Measurements from ENCODE around the gene FOXN1. TPM values are rescaled to one million over a fixed set of nuclear protein-coding genes. Genes with fewer than 3 reads are reported as not detected.

The FOXN1 gene
- total and polyA plus RNA-seq, 2 of the 4 experiments (the other 2 are of a cell fraction) = not detected

DNA sequence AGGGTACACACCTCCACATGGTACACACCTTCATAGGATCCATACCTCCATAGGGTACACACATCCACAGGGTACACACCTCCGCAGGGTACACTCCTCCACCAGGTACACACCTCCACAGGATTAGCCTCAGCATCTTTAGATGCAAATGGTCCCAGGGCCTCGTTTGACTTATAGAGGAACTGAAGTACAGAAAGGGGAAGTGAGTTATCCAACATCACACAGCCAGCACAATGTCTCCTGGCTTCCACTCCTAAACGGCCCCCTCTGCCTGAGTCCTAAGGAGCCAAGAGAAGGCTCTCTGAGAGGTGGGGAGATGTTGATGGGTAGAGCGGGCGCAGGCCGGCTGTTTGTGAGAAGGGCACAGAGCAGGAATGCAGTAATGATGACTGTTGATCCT lies 12.0 kb downstream of the FOXN1 start:
- Histone ChIP-seq H3K9ac (ENCODE audit: low read depth, low read length) (no peak overlapping the region), H3K23ac (ENCODE audit: low read depth, low read length) (no peak overlapping the region), H2BK15ac (ENCODE audit: low read depth, low read length) (no peak overlapping the region), H3K27ac (ENCODE audit: insufficient read depth, low read length) (no peak overlapping the region), H3K56ac (ENCODE audit: extremely low read depth, insufficient read depth, low read length) (no peak overlapping the region), H2BK120ac (ENCODE audit: low read depth, low read length) (no peak overlapping the region), H3K4me2 (ENCODE audit: low read depth, low read length) (no peak overlapping the region), H3K4me1 (ENCODE audit: control insufficient read depth, insufficient read depth, low read length) (no peaks in the 10 kb centered on the region), H2BK20ac (ENCODE audit: low read depth, low read length) (no peak overlapping the region), H3K79me1 (ENCODE audit: low read depth in 1 of 2, low read length in 2 of 2) (no peaks in the 10 kb centered on the region), H4K8ac (ENCODE audit: low read depth in 2 of 2, low read length in 2 of 2) (no peak overlapping the region), H3K4ac (ENCODE audit: low read depth, low read length) (no peak overlapping the region), H2AK9ac (replicated peaks; ENCODE audit: low read depth, low read length, poor library complexity) (no peak overlapping the region), H2BK5ac (ENCODE audit: low read depth, low read length, poor library complexity, severe bottlenecking) (no peak overlapping the region), H4K20me1 (ENCODE audit: insufficient read depth, low read length) (no peaks in the 10 kb centered on the region; the same call in 1 of the 2 replicates), H3K4me3 (ENCODE audit: insufficient read depth, low read depth, low read length) (no peak overlapping the region), H4K5ac (ENCODE audit: low read depth, low read length) (no peak overlapping the region), H3K9me3 (ENCODE audit: control insufficient read depth, insufficient read depth, low read length) (no peaks in the 10 kb centered on the region), H3K14ac (replicated peaks; ENCODE audit: low read depth, low read length) (no peak overlapping the region), H4K91ac (ENCODE audit: insufficient read depth, low read depth, low read length) (no peak overlapping the region), H2AK5ac (ENCODE audit: low read depth, low read length) (no peak overlapping the region), H3K18ac (ENCODE audit: low read depth, low read length) (no peak overlapping the region), H2AFZ (replicated peaks; ENCODE audit: low read length, poor library complexity) (no peak overlapping the region), H3K27me3 (ENCODE audit: control insufficient read depth, insufficient read depth, low read length) (peaks cover 47% of the 10 kb centered on the region), H3K36me3 (ENCODE audit: control insufficient read depth, insufficient read depth, low read length) (no peaks in the 10 kb centered on the region), H3K9me1 (ENCODE audit: insufficient read depth, low read length) (no peaks in the 10 kb centered on the region)
- ATAC-seq (ENCODE audit: low read depth) = no peak
- no peak for DNase-seq
- 83% methylated on average over 2 of the region's 6 CpGs; no CpG with 5 or more reads in 1 of the 2 experiments for WGBS, 2 experiments (ENCODE audit: extremely low coverage in 2 of 2, insufficient read length in 1 of 2)
- BruUV-seq (replicated peaks) = no TSS peak
- intact Hi-C loops (cut with micrococcal nuclease) (no loop called here), in situ Hi-C loops (cut with MboI; ENCODE audit: low sequenced_read_pairs) (no loop called here), dilution Hi-C loops (cut with HindIII; ENCODE audit: low sequenced_read_pairs, unreplicated experiment) (no loop called here)
- TF ChIP-seq MAZ (IDR thresholded peaks at IDR 0.05; ENCODE audit: borderline replicate concordance, low read depth, low read length) = no peak
- TF ChIP-seq, protein P1, sequence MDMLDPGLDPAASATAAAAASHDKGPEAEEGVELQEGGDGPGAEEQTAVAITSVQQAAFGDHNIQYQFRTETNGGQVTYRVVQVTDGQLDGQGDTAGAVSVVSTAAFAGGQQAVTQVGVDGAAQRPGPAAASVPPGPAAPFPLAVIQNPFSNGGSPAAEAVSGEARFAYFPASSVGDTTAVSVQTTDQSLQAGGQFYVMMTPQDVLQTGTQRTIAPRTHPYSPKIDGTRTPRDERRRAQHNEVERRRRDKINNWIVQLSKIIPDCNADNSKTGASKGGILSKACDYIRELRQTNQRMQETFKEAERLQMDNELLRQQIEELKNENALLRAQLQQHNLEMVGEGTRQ (IDR thresholded peaks at IDR 0.05; ENCODE audit: low read depth, low read length) = no peak
- TF ChIP-seq, protein P2, sequence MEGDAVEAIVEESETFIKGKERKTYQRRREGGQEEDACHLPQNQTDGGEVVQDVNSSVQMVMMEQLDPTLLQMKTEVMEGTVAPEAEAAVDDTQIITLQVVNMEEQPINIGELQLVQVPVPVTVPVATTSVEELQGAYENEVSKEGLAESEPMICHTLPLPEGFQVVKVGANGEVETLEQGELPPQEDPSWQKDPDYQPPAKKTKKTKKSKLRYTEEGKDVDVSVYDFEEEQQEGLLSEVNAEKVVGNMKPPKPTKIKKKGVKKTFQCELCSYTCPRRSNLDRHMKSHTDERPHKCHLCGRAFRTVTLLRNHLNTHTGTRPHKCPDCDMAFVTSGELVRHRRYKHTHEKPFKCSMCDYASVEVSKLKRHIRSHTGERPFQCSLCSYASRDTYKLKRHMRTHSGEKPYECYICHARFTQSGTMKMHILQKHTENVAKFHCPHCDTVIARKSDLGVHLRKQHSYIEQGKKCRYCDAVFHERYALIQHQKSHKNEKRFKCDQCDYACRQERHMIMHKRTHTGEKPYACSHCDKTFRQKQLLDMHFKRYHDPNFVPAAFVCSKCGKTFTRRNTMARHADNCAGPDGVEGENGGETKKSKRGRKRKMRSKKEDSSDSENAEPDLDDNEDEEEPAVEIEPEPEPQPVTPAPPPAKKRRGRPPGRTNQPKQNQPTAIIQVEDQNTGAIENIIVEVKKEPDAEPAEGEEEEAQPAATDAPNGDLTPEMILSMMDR (conservative IDR thresholded peaks at IDR 0.05; ENCODE audit: low read depth, low read length) = no peak
- no peak for TF ChIP-seq CEBPB (IDR thresholded peaks at IDR 0.05; ENCODE audit: low read depth, low read length)
- TF ChIP-seq RFX5 (IDR thresholded peaks at IDR 0.05; ENCODE audit: low read depth, low read length) = no peak
- no peak for TF ChIP-seq MAFK (IDR thresholded peaks at IDR 0.05; ENCODE audit: low read depth, low read length)
- no peak for TF ChIP-seq POLR2A (IDR thresholded peaks at IDR 0.05; ENCODE audit: low read depth, low read length)
- TF ChIP-seq, protein P3, sequence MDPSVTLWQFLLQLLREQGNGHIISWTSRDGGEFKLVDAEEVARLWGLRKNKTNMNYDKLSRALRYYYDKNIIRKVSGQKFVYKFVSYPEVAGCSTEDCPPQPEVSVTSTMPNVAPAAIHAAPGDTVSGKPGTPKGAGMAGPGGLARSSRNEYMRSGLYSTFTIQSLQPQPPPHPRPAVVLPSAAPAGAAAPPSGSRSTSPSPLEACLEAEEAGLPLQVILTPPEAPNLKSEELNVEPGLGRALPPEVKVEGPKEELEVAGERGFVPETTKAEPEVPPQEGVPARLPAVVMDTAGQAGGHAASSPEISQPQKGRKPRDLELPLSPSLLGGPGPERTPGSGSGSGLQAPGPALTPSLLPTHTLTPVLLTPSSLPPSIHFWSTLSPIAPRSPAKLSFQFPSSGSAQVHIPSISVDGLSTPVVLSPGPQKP (IDR thresholded peaks at IDR 0.05; ENCODE audit: borderline replicate concordance, low read depth, low read length) = no peak
- TF ChIP-seq RCOR1 (IDR thresholded peaks at IDR 0.05; ENCODE audit: insufficient replicate concordance, low read length) = no peak
- TF ChIP-seq FOS (IDR thresholded peaks at IDR 0.05; ENCODE audit: low read depth, low read length) = no peak
- no peak for TF ChIP-seq MXI1 (IDR thresholded peaks at IDR 0.05; ENCODE audit: borderline replicate concordance, low read depth, low read length)
- TF ChIP-seq SMC3 (IDR thresholded peaks at IDR 0.05; ENCODE audit: low read depth, low read length) = no peak
- no peak for TF ChIP-seq NFE2L2 (IDR thresholded peaks at IDR 0.05; ENCODE audit: low read depth, low read length)
- TF ChIP-seq BHLHE40 (IDR thresholded peaks at IDR 0.05; ENCODE audit: low read depth, low read length) = no peak
- no peak for TF ChIP-seq RAD21 (IDR thresholded peaks at IDR 0.05; ENCODE audit: low read length)
- no peak for TF ChIP-seq CHD1 (IDR thresholded peaks at IDR 0.05; ENCODE audit: low read depth, low read length)
- ChIA-PET POLR2A (ENCODE audit: unreplicated experiment) (no interaction called here), CTCF (no interaction called here)
